K562 (cell line): ENCODE data around the gene GNG7. TPM values are rescaled to one million over a fixed set of nuclear protein-coding genes. Genes with fewer than 3 reads are reported as not detected.
A peak's percentile ranks its signal among the peaks of the same experiment; 100 is the strongest.
"Not testable (repeated sequence)": the region's sequence is repeated elsewhere in the genome, so short reads cannot be mapped to it uniquely, and the experiment has no call there.

Experiments used
- ATAC-seq: fragments of 200-7000 bp; cut with Tn5 transposase; 3 replicates; pipeline ENCODE4 v1.9.1; 2020; ENCODE audit warnings: moderate library complexity
- BruUV-seq: library from RNA; stranded (reverse); fragments of 400-500 nt; replicated peaks from 2 replicates; lab custom pipeline; 2021; lab: Mats Ljungman, UMichigan
- CTCF ChIA-PET: fragments of 300-600 bp; formaldehyde crosslinking; extraction: SDS; loops from one replicate; lab custom pipeline; 2021; ENCODE audit warnings: low intra/inter-chr PET ratio; lab: Yijun Ruan, JAX
- POLR2A ChIA-PET: fragments of 300-600, 350-650 bp; sonication (Branson Sonifier 250); formaldehyde crosslinking; extraction: SDS; loops from one replicate; lab custom pipeline; 2021; ENCODE audit warnings: antibody characterized with exemption, inconsistent platforms; lab: Yijun Ruan, JAX
- DNase-seq, 4 experiments: peaks; one replicate each; pipeline versions ENCODE4 v3.0.0 to v3.0.0-alpha.2; 2011 to 2018; ENCODE audit warnings: low spot score in 3 of 4, mixed read lengths in 3 of 4; ENCODE audit errors: extremely low read depth in 1 of 4
- FAIRE-seq: peaks from 2 replicates; lab custom pipeline; 2011; peaks lifted over from hg19 to GRCh38; lab: Jason Lieb, UNC
- H2AFZ ChIP-seq: 2 replicates; pipeline ENCODE4 v1.6.0; 2011; ENCODE audit warnings: low read depth, low read length, control low read depth, inconsistent platforms
- H3K27ac ChIP-seq: fragments of 200-600 bp; 3 replicates; pipeline ENCODE4 v1.8.0; 2011; ENCODE audit warnings: low read depth, mild to moderate bottlenecking, control low read depth, inconsistent platforms, low read length, moderate library complexity, mixed read lengths; ENCODE audit errors: extremely low read depth
- H3K27me3 ChIP-seq, 2 experiments: fragments of 300-600 bp in 1 of 2; 2 replicates in 1 of 2; 3 replicates in 1 of 2; pipeline versions ENCODE4 v1.6.0 to v1.8.0; 2011; ENCODE audit warnings: inconsistent platforms in 2 of 2, low read length in 2 of 2, mild to moderate bottlenecking in 1 of 2, mixed read lengths in 1 of 2, moderate library complexity in 1 of 2; ENCODE audit not compliant: control insufficient read depth in 2 of 2, insufficient read depth in 2 of 2
- H3K36me3 ChIP-seq: fragments of 300-600 bp; 3 replicates; pipeline ENCODE4 v1.8.0; 2011; ENCODE audit warnings: mild to moderate bottlenecking, low read length, inconsistent platforms; ENCODE audit not compliant: control insufficient read depth, insufficient read depth
- H3K4me1 ChIP-seq, 2 experiments: fragments of 200-600 bp in 1 of 2; replicated peaks in 1 of 2; 2 replicates in 1 of 2; 3 replicates in 1 of 2; pipeline versions ENCODE4 v1.5.1 to v1.8.0; 2011; ENCODE audit warnings: inconsistent platforms in 2 of 2, low read length in 2 of 2, mild to moderate bottlenecking in 1 of 2, mixed read lengths in 1 of 2, moderate library complexity in 1 of 2; ENCODE audit not compliant: control insufficient read depth in 2 of 2, insufficient read depth in 2 of 2
- H3K4me2 ChIP-seq: 2 replicates; pipeline ENCODE4 v1.6.1; 2011; ENCODE audit warnings: low read length, control low read depth, inconsistent platforms, mixed read lengths; ENCODE audit not compliant: insufficient read depth
- H3K4me3 ChIP-seq: fragments of 200-600 bp; sonication (generic), shearing (Covaris generic); 2 replicates; pipeline ENCODE4 v1.5.1; 2016; ENCODE audit warnings: control low read depth, inconsistent platforms
- H3K79me2 ChIP-seq: fragments of 200-600 bp; 3 replicates; pipeline ENCODE4 v1.8.0; 2011; ENCODE audit warnings: low read length, inconsistent platforms; ENCODE audit not compliant: control insufficient read depth, insufficient read depth
- H3K9ac ChIP-seq, 2 experiments: 2 replicates each; pipeline versions ENCODE4 v1.6.0 to v1.6.1; 2011; ENCODE audit warnings: low read depth in 2 of 2, low read length in 2 of 2, control low read depth in 1 of 2, inconsistent platforms in 1 of 2, mild to moderate bottlenecking in 1 of 2, mixed read lengths in 1 of 2; ENCODE audit not compliant: insufficient read depth in 1 of 2
- H3K9me1 ChIP-seq: one replicate; pipeline ENCODE4 v1.6.0; 2011; ENCODE audit warnings: inconsistent platforms, mild to moderate bottlenecking, low read length, moderate library complexity; ENCODE audit not compliant: control insufficient read depth, insufficient read depth
- H3K9me3 ChIP-seq: replicated peaks from 2 replicates; pipeline ENCODE4 v1.5.1; 2011; ENCODE audit warnings: low read depth, low read length, inconsistent platforms; ENCODE audit not compliant: control insufficient read depth, insufficient read depth
- H4K20me1 ChIP-seq: replicated peaks from 2 replicates; pipeline ENCODE4 v1.6.1; 2011; ENCODE audit warnings: low read length, inconsistent platforms, mixed read lengths; ENCODE audit not compliant: control insufficient read depth, insufficient read depth
- ARID4B ChIP-seq: sonication (generic); formaldehyde crosslinking; IDR thresholded peaks from 2 replicates; pipeline ENCODE4 v1.8.0; 2022; ENCODE audit warnings: mild to moderate bottlenecking, missing genetic modification reagents
- ARNT ChIP-seq, 2 experiments: fragments of 450-650 bp; IDR thresholded peaks; 2 replicates each; pipeline ENCODE4 v1.6.1; 2016; ENCODE audit warnings: mild to moderate bottlenecking in 1 of 2
- CUX1 ChIP-seq: fragments of 200-800 bp; sonication (Bioruptor generic); IDR thresholded peaks from 2 replicates; pipeline ENCODE4 v1.6.1; 2016; ENCODE audit warnings: missing genetic modification characterization, missing compliant biosample characterization
- EP300 ChIP-seq: IDR thresholded peaks from 2 replicates; pipeline ENCODE4 v1.6.1; 2012; ENCODE audit warnings: low read length, improper control_type of control experiment
- WGBS: fragments of 100-300 bp; shearing (Covaris generic); methylation state at CpG from one replicate; pipeline ENCODE4 v1.1.6; 2016; ENCODE audit warnings: low coverage, mixed read lengths; ENCODE audit not compliant: insufficient coverage; ENCODE audit errors: missing lambda C conversion rate; 5-methylcytosine and 5-hydroxymethylcytosine counted together
- in situ Hi-C: fragments of 300-500 bp; cut with MboI; formaldehyde crosslinking; loops from 4 replicates; pipeline ENCODE4 v1.15.0; 2018; ENCODE audit warnings: inconsistent platforms, mixed read lengths
- intact Hi-C: fragments of 100-400 bp; cut with micrococcal nuclease; formaldehyde crosslinking; loops from 2 replicates; pipeline ENCODE4 v1.14.2; 2022
- polyA plus RNA-seq, 8 experiments: library from polyadenylated mRNA; depleted of rRNA in 4 of 8; stranded (reverse) in 5 of 8; unstranded in 3 of 8; fragments of >200 nt; fragmentation: Nextera tagmentation in 2 of 8; fragmentation: Illumina TruSeq in 1 of 8; extraction: Ambion mirVana in 2 of 8; extraction: Trizol in 1 of 8; gene quantifications; 2 replicates each; pipeline versions ENCODE4 v1.2.1 to v1.2.3, GENCODE V29; 2011 to 2014; ENCODE audit warnings: inconsistent platforms in 1 of 8, missing spikeins in 1 of 8
- total RNA-seq, 7 experiments: library from RNA; depleted of rRNA in 6 of 7; stranded (reverse); fragments of >200 nt in 6 of 7; fragmentation: Illumina TruSeq in 2 of 7; extraction: Trizol in 2 of 7; gene quantifications; 2 replicates each; pipeline versions ENCODE4 v1.2.1 to v1.2.3, GENCODE V29; 2011 to 2021; ENCODE audit warnings: low replicate concordance in 1 of 7

GNG7 gene
- total and polyA plus RNA-seq, 9 of the 15 experiments (the other 6 are each of a cell fraction or from before 2014, with no cell fraction given): 0.01 to 0.20 (median 0.06) TPM; not detected in 1

- ChIA-PET CTCF (no interaction called here), POLR2A (interaction anchor here (0.6 kb wide), 1 partner anchor 54 kb away, joined by 3 read pairs; no protein-coding TSS in a partner anchor)
- Histone ChIP-seq H3K27ac (no peak overlapping the region), H3K9ac (no peak overlapping the region), H3K9me1 (no peaks in the 10 kb centered on the region), H4K20me1 (no peaks in the 10 kb centered on the region), H3K36me3 (no peaks in the 10 kb centered on the region), H3K9me3 (no peaks in the 10 kb centered on the region; the same call in 1 of the 2 replicates), H3K4me3 (no peak overlapping the region), H3K4me2 (no peak overlapping the region), H3K4me1 (peaks cover 0 to 3% of the 10 kb centered on the region in 2 experiments; a peak in 2 of 5 replicates), H2AFZ (no peak overlapping the region), H3K27me3 (peaks cover 34 to 81% of the 10 kb centered on the region in 2 experiments), H3K79me2 (no peaks in the 10 kb centered on the region)
- intact Hi-C loops: no loop called here
- TF ChIP-seq ARNT (IDR thresholded peaks at IDR 0.05) (0 out of 4 replicates have a peak, but pooled peaks of 1 of the 2 experiments have one; percentile 69), CUX1 (CRISPR knock-in tag) (no peak), ARID4B (CRISPR knock-in tag) (no peak), EP300 (peak; percentile 64; the same call in 1 of the 2 replicates)
- in situ Hi-C loops: no loop called here
- no peak for ATAC-seq
- FAIRE-seq: no peak
- 0% methylated on average over 2 of the region's 2 CpGs for WGBS
- DNase-seq: no peak
- BruUV-seq: no TSS peak
Measured at GRCh38 chr19:2679439-2679838, 23.1 kb downstream of the GNG7 start.

GRCh38 chr19:2678948-2679347 is 23.5 kb downstream of the GNG7 start:
- H2AFZ ChIP-seq, H3K4me1 ChIP-seq, H3K9ac ChIP-seq, H4K20me1 ChIP-seq, H3K4me3 ChIP-seq, intact Hi-C loops, BruUV-seq, H3K9me3 ChIP-seq, ATAC-seq, H3K9me1 ChIP-seq, FAIRE-seq, in situ Hi-C loops, H3K4me2 ChIP-seq, H3K36me3 ChIP-seq, H3K27ac ChIP-seq, DNase-seq, CTCF ChIA-PET, H3K79me2 ChIP-seq: not testable (repeated sequence)
- WGBS: 13% methylated on average over 5 of the region's 5 CpGs
- POLR2A ChIA-PET: interaction anchor here (0.6 kb wide), 1 partner anchor 53 kb away, joined by 3 read pairs; no protein-coding TSS in a partner anchor
- peaks cover 37 to 78% of the 10 kb centered on the region in 2 experiments for H3K27me3 ChIP-seq
